ENCODE data around the gene PDZRN4.
"Not testable (repeated sequence)": the region's sequence is repeated elsewhere in the genome, so short reads cannot be mapped to it uniquely, and the experiment has no call there.

The PDZRN4 gene

GRCh38 chr12:41217727-41218126, 29.6 kb downstream of the PDZRN4 start:
- DNase-seq: no peak

- no peak for DNase-seq
Observed at GRCh38 chr12:41220931-41221330, 32.8 kb downstream of the PDZRN4 start.

GRCh38 chr12:41221491-41221890, 33.4 kb downstream of the PDZRN4 start:
- no peak for DNase-seq

- no peak for DNase-seq
Observed at GRCh38 chr12:41223600-41223999, 35.5 kb downstream of the PDZRN4 start.

GRCh38 chr12:41224066-41224465, 35.9 kb downstream of the PDZRN4 start:
- DNase-seq: no peak

GRCh38 chr12:41225179-41225578, 37.1 kb downstream of the PDZRN4 start:
- no peak for DNase-seq

GRCh38 chr12:41228066-41228820, 40.1 kb downstream of the PDZRN4 start:
- no peak for DNase-seq

- DNase-seq: no peak
Observed at GRCh38 chr12:41230756-41231155, 42.6 kb downstream of the PDZRN4 start.

GRCh38 chr12:41234692-41235091, 46.6 kb downstream of the PDZRN4 start:
- no peak for DNase-seq

- no peak for DNase-seq
Observed at GRCh38 chr12:41242603-41243002, 54.5 kb downstream of the PDZRN4 start.

- no peak for DNase-seq
Observed at GRCh38 chr12:41248391-41248790, 60.3 kb downstream of the PDZRN4 start.

GRCh38 chr12:41250748-41251147, 62.6 kb downstream of the PDZRN4 start:
- DNase-seq: no peak

- DNase-seq: no peak
Observed at GRCh38 chr12:41254004-41254914, 66.1 kb downstream of the PDZRN4 start.

GRCh38 chr12:41263196-41263595, 75.1 kb downstream of the PDZRN4 start:
- DNase-seq: not testable (repeated sequence)

- DNase-seq: no peak
Observed at GRCh38 chr12:41264281-41264680, 76.2 kb downstream of the PDZRN4 start.

GRCh38 chr12:41269056-41269455, 80.9 kb downstream of the PDZRN4 start:
- DNase-seq: no peak

GRCh38 chr12:41271489-41271888, 83.4 kb downstream of the PDZRN4 start:
- DNase-seq: no peak

GRCh38 chr12:41274643-41275042, 86.5 kb downstream of the PDZRN4 start:
- no peak for DNase-seq

GRCh38 chr12:41277100-41277945, 89.2 kb downstream of the PDZRN4 start:
- DNase-seq: peak; percentile 44

GRCh38 chr12:41277946-41278267, 89.8 kb downstream of the PDZRN4 start:
- DNase-seq: no peak

- DNase-seq: not testable (repeated sequence)
Observed at GRCh38 chr12:41280341-41281095, 92.4 kb downstream of the PDZRN4 start.

GRCh38 chr12:41285470-41285869, 97.3 kb downstream of the PDZRN4 start:
- DNase-seq: not testable (repeated sequence)
